Activated CD4-positive, alpha-beta T cell treated with anti-CD3 and anti-CD28 coated beads, Interleukin-2, amount 10 ng/mL, durations not matched to agents 24 days and 14 days (primary cell): Measurements from ENCODE around the gene RORC. TPM values are rescaled to one million over a fixed set of nuclear protein-coding genes. Genes with fewer than 3 reads are reported as not detected.

ENCODE experiments used
- DNase-seq: peaks from one replicate; pipeline ENCODE4 v3.0.0; 2022
- H3K27ac Mint-ChIP-seq: one replicate; pipeline ENCODE4 v1.8.0; 2022; ENCODE audit warnings: mild to moderate bottlenecking, mixed read lengths
- H3K27me3 Mint-ChIP-seq: one replicate; pipeline ENCODE4 v1.8.0; 2022; ENCODE audit warnings: mixed read lengths
- H3K36me3 Mint-ChIP-seq: one replicate; pipeline ENCODE4 v1.8.0; 2022; ENCODE audit warnings: low read depth, mild to moderate bottlenecking, mixed read lengths
- H3K4me1 Mint-ChIP-seq: one replicate; pipeline ENCODE4 v1.8.0; 2021; ENCODE audit warnings: mixed read lengths
- H3K4me3 Mint-ChIP-seq: one replicate; pipeline ENCODE4 v1.8.0; 2022; ENCODE audit warnings: mild to moderate bottlenecking, moderate library complexity, mixed read lengths
- H3K9me3 Mint-ChIP-seq: one replicate; pipeline ENCODE4 v1.8.0; 2021; ENCODE audit warnings: mixed read lengths
- intact Hi-C: fragments of 100-400 bp; cut with micrococcal nuclease; formaldehyde crosslinking; loops from one replicate; pipeline ENCODE4 v1.15.1; 2023
- total RNA-seq: library from RNA; stranded (reverse); gene quantifications from 2 replicates; pipeline ENCODE4 v1.2.3, GENCODE V29; 2022

The RORC gene
- total RNA-seq, 1 donor from 2014 or later: 1.3 TPM

GRCh38 chr1:151839457-151840403 lies 8.1 kb upstream of the RORC start, which contains the start of gene C2CD4D:
C2CD4D (minus strand) TSS chr1:151839820; CDS start chr1:151838989, 831 bp downstream.
- Mint-ChIP-seq H3K4me3 (peak within 1 kb of the TSS; percentile 91), H3K27me3 (no peaks in the 10 kb centered on the region), H3K4me1 (peaks cover 49% of the 10 kb centered on the region), H3K27ac (peak within 1 kb of the TSS; percentile 89), H3K9me3 (no peaks in the 10 kb centered on the region), H3K36me3 (peaks cover 28% of the 10 kb centered on the region)
- intact Hi-C loops: loop anchor here (1.0 to 5.0 kb wide), 4 partner anchors 49 to 397 kb away; partner anchors contain the start of genes MRPL9, SNX27 and TDRKH
- DNase-seq: peak; percentile 93

- intact Hi-C loops: loop anchor here (1.0 to 5.0 kb wide), 4 partner anchors 48 to 397 kb away; partner anchors contain the start of genes MRPL9, SNX27 and TDRKH
- H3K36me3 Mint-ChIP-seq: peaks cover 23% of the 10 kb centered on the region
- no peaks in the 10 kb centered on the region for H3K9me3 Mint-ChIP-seq
- peak overlapping the region; percentile 89 for H3K27ac Mint-ChIP-seq
- H3K4me3 Mint-ChIP-seq: peak overlapping the region; percentile 91
- H3K27me3 Mint-ChIP-seq: no peaks in the 10 kb centered on the region
- DNase-seq: no peak
- peaks cover 47% of the 10 kb centered on the region for H3K4me1 Mint-ChIP-seq
These were observed 7.4 kb upstream of the RORC start for GRCh38 chr1:151839082-151839412.

GRCh38 chr1:151838222-151839081 lies 6.8 kb upstream of the RORC start:
- intact Hi-C loops: loop anchor here (1.0 to 5.0 kb wide), 4 partner anchors 48 to 396 kb away; partner anchors contain the start of genes MRPL9, SNX27 and TDRKH
- Mint-ChIP-seq H3K27ac (peak overlapping the region; percentile 89), H3K4me1 (peaks cover 53% of the 10 kb centered on the region), H3K9me3 (no peaks in the 10 kb centered on the region), H3K27me3 (no peaks in the 10 kb centered on the region), H3K36me3 (peaks cover 20% of the 10 kb centered on the region), H3K4me3 (peak overlapping the region; percentile 91)
- peak; percentile 83 for DNase-seq

GRCh38 chr1:151837884-151838221 lies 6.3 kb upstream of the RORC start:
- H3K4me3 Mint-ChIP-seq: peak overlapping the region; percentile 87
- no peaks in the 10 kb centered on the region for H3K27me3 Mint-ChIP-seq
- H3K36me3 Mint-ChIP-seq: peaks cover 16% of the 10 kb centered on the region
- H3K27ac Mint-ChIP-seq: peak overlapping the region; percentile 90
- DNase-seq: no peak
- intact Hi-C loops: loop anchor here (2.0 to 5.0 kb wide), 6 partner anchors 15 to 396 kb away; partner anchors contain the start of genes SNX27, TDRKH and TUFT1
- H3K4me1 Mint-ChIP-seq: peaks cover 57% of the 10 kb centered on the region
- no peaks in the 10 kb centered on the region for H3K9me3 Mint-ChIP-seq

GRCh38 chr1:151837197-151837596 lies 5.6 kb upstream of the RORC start:
- peaks cover 61% of the 10 kb centered on the region for H3K4me1 Mint-ChIP-seq
- H3K27me3 Mint-ChIP-seq: no peaks in the 10 kb centered on the region
- H3K27ac Mint-ChIP-seq: peak overlapping the region; percentile 90
- H3K36me3 Mint-ChIP-seq: peaks cover 15% of the 10 kb centered on the region
- intact Hi-C loops: loop anchor here (2.0 to 5.0 kb wide), 5 partner anchors 14 to 395 kb away; partner anchors contain the start of genes SNX27 and TUFT1
- no peaks in the 10 kb centered on the region for H3K9me3 Mint-ChIP-seq
- DNase-seq: peak; percentile 72
- H3K4me3 Mint-ChIP-seq: peak overlapping the region; percentile 87

- no peak for DNase-seq
- H3K9me3 Mint-ChIP-seq: no peaks in the 10 kb centered on the region
- no peaks in the 10 kb centered on the region for H3K27me3 Mint-ChIP-seq
- no peak overlapping the region for H3K27ac Mint-ChIP-seq
- peaks cover 59% of the 10 kb centered on the region for H3K4me1 Mint-ChIP-seq
- intact Hi-C loops: loop anchor here (5.0 kb wide), 2 partner anchors 223 to 393 kb away; partner anchors contain the start of gene SNX27
- H3K4me3 Mint-ChIP-seq: no peak overlapping the region
- peaks cover 6% of the 10 kb centered on the region for H3K36me3 Mint-ChIP-seq
These were observed 4.0 kb upstream of the RORC start for GRCh38 chr1:151835596-151835995.

GRCh38 chr1:151834239-151834638 lies 2.6 kb upstream of the RORC start:
- H3K4me1 Mint-ChIP-seq: peaks cover 62% of the 10 kb centered on the region
- no peak overlapping the region for H3K27ac Mint-ChIP-seq
- no peaks in the 10 kb centered on the region for H3K9me3 Mint-ChIP-seq
- no peak for DNase-seq
- H3K27me3 Mint-ChIP-seq: no peaks in the 10 kb centered on the region
- intact Hi-C loops: no loop called here
- H3K4me3 Mint-ChIP-seq: no peak overlapping the region
- H3K36me3 Mint-ChIP-seq: peaks cover 2% of the 10 kb centered on the region

- Mint-ChIP-seq H3K36me3 (peaks cover 2% of the 10 kb centered on the region), H3K4me3 (no peak overlapping the region), H3K27me3 (no peaks in the 10 kb centered on the region), H3K4me1 (peaks cover 66% of the 10 kb centered on the region), H3K9me3 (no peaks in the 10 kb centered on the region), H3K27ac (peak overlapping the region; percentile 38)
- DNase-seq: no peak
- intact Hi-C loops: no loop called here
These were observed 1.7 kb upstream of the RORC start for GRCh38 chr1:151833172-151833900.

GRCh38 chr1:151832318-151832980 lies 847 bp upstream of the RORC start:
- H3K4me3 Mint-ChIP-seq: no peak overlapping the region
- intact Hi-C loops: no loop called here
- peak overlapping the region; percentile 56 for H3K27ac Mint-ChIP-seq
- H3K27me3 Mint-ChIP-seq: no peaks in the 10 kb centered on the region
- no peaks in the 10 kb centered on the region for H3K9me3 Mint-ChIP-seq
- DNase-seq: no peak
- H3K36me3 Mint-ChIP-seq: no peaks in the 10 kb centered on the region
- peaks cover 70% of the 10 kb centered on the region for H3K4me1 Mint-ChIP-seq

- intact Hi-C loops: no loop called here
- Mint-ChIP-seq H3K27ac (peak overlapping the region; percentile 72), H3K4me1 (peaks cover 61% of the 10 kb centered on the region), H3K4me3 (peak overlapping the region; percentile 33), H3K27me3 (no peaks in the 10 kb centered on the region), H3K36me3 (no peaks in the 10 kb centered on the region), H3K9me3 (no peaks in the 10 kb centered on the region)
- DNase-seq: no peak
These were observed 378 bp downstream of the RORC start for GRCh38 chr1:151831256-151831591.

GRCh38 chr1:151830055-151830454 lies 1.5 kb downstream of the RORC start:
- H3K4me1 Mint-ChIP-seq: peaks cover 62% of the 10 kb centered on the region
- no peaks in the 10 kb centered on the region for H3K27me3 Mint-ChIP-seq
- intact Hi-C loops: no loop called here
- H3K27ac Mint-ChIP-seq: peak overlapping the region; percentile 82
- no peaks in the 10 kb centered on the region for H3K9me3 Mint-ChIP-seq
- no peak for DNase-seq
- H3K36me3 Mint-ChIP-seq: no peaks in the 10 kb centered on the region
- H3K4me3 Mint-ChIP-seq: peak overlapping the region; percentile 60

- intact Hi-C loops: no loop called here
- Mint-ChIP-seq H3K4me3 (peak overlapping the region; percentile 60), H3K9me3 (no peaks in the 10 kb centered on the region), H3K27me3 (no peaks in the 10 kb centered on the region), H3K27ac (peak overlapping the region; percentile 82), H3K36me3 (no peaks in the 10 kb centered on the region), H3K4me1 (peaks cover 61% of the 10 kb centered on the region)
- peak; percentile 70 for DNase-seq
These were observed 2.1 kb downstream of the RORC start for GRCh38 chr1:151829352-151830046.
